NCI-H1417 treated with DMSO at 0.1 percent for 48 hours (cell line): Measurements from ENCODE around the gene TNNI3.

ENCODE experiments used
- DNase-seq: peaks from one replicate; lab custom pipeline; 2025; lab: John Stamatoyannopoulos, UW

Gene TNNI3

DNA sequence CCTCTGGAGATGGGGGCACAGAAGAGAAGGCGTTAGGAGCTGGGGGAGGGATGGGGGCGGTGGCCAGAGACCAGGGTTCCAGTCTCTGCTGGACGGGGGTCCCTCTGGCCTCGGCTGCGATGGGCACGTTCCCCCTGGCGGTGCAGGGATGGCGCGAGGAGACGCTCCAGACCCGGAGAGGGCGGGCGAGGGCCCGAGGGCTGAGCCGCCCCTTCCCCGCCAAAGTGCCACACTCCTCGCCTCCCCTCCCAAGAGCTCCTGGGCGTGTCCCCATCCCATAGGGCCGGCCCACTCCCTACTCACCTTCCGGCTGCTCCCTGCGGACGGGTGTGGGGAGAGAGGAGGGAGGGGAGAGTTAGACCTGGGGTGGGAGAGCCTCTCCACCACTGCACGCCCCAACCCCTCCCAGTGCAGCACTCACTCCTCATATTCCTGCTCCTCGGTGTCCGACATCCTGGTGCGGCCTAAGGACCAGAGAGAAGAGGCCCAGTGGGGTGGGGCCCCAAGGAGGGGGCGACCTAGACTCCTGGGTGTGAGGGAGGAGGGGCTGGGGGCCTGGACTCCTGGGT, 10.7 kb downstream of the TNNI3 start:
- DNase-seq: no peak

DNA sequence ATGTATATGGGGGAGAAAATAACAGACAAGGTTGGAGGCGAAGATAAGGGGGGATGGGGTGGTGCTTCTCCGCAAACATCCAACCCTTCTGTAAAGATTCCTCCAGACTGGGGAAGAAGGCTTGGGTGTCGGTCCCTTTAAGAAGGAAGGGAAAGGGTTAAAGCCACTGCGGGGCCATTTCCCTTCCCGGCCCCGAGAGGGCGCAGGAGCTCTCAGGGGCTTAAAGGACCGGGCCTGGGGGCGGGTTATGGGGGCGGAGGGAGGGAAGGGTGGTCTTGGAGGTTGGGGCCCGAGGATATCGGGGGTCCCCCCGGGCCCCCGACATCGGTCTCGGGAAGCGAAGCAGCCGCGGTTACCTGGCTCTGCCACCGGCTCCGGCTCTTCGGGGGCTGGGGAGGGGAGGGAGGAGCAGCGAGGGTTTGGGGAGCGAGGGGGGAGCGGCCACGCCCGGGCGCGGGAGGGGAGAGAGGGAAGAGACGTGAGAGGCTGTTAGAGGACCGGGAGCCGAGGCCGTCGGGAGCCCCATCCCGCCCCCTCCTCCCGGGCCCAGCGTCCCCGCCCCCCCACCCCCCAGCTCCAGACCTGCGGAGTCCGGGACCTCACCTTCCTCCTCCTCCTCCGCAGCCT, 11.3 kb downstream of the TNNI3 start:
- DNase-seq: no peak

DNA sequence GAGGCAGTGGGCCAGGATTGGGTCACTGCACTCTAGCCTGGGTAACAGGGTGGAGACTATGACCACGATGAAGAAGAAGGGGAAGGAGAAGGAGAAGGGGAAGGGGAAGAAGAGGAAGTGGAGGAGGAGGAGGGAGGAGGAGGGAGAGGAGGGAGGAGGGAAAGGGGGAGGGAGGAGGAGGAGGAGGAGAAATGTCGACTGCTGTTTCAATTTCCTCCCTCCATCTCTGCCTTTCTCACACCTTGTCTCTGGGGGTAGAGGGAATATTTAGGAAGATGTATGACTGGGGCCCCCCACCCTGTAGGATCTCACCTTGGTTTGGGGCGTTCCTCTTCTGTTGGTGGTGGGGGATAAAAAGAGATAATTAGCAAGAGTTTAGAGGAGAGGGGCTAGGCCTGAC, 12.3 kb downstream of the TNNI3 start:
- no peak for DNase-seq

DNA sequence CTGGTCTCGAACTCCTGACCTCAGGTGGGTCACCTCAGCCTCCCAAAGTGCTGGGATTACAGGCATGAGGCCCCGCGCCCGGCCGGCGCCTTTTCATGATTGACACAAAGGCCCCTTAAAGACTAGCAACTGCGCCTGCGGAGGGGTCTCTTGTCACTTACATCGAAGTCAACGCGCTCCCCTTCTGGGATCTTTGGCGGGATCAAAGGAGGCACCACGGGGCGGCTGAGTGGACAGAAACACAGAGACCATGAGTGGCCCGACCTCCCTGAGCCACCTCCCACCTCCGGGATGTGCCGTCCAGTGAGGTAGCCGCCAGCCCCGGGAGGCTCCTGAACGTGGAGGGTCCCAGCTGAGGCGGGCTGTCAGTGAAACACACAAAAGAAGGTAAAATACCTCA, 15.8 kb downstream of the TNNI3 start:
- DNase-seq: no peak

- no peak for DNase-seq
Observed at GRCh38 chr19:55137915-55138314, 19.6 kb downstream of the TNNI3 start.

DNA sequence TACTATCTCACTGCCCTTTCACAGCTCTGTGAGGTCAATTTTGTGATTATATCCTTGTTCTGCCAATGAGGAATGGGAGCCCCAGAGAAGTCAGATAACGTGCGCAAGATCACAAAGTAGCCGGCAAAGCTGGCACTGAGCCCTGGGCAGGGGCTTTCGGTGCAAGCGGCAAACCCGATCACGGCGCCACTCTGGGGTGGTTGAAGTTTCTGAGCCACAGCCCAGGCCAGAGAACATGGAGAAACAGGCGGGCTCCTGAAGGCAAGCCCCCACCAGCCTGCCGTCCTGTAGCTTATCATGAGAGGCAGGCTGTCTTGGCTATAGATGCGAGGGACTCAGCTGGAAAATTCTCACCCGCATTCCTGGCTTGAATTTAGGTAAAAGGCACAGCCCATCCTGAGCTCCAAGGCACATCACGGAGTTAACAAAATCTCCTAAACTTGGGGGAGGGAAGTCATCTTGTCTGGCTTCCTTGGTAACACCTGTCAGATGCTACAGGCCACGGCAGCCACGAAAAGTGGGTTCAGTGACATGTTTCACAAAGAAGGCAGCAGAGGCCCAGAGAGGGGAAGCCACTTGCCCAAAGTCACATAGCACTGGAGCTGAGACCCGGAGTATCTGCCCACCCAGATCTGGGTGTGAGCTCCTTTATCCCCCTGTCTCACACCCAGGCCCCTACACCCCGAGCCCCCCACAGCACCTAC, 21.0 kb downstream of the TNNI3 start:
- DNase-seq: no peak

DNA sequence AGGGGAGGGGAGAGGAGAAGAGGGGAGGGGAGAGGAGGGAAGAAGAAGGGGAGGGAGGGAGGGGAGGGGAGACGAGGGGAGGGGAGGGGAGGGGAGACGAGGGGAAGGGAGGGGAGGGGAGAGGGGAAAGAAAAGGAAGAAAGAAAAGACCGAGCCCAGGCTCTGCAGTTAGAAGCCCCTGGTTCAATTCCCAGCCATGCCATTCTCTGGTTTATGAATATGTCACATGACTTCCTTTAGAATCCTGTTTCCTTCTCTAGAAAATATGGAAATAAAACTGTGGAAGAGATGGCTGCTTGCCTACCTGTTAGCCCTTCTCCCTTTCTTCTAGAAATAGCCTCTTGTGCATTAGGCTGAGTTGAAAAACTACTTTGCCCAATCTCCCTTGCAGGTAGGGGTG, 22.8 kb downstream of the TNNI3 start:
- no peak for DNase-seq

DNA sequence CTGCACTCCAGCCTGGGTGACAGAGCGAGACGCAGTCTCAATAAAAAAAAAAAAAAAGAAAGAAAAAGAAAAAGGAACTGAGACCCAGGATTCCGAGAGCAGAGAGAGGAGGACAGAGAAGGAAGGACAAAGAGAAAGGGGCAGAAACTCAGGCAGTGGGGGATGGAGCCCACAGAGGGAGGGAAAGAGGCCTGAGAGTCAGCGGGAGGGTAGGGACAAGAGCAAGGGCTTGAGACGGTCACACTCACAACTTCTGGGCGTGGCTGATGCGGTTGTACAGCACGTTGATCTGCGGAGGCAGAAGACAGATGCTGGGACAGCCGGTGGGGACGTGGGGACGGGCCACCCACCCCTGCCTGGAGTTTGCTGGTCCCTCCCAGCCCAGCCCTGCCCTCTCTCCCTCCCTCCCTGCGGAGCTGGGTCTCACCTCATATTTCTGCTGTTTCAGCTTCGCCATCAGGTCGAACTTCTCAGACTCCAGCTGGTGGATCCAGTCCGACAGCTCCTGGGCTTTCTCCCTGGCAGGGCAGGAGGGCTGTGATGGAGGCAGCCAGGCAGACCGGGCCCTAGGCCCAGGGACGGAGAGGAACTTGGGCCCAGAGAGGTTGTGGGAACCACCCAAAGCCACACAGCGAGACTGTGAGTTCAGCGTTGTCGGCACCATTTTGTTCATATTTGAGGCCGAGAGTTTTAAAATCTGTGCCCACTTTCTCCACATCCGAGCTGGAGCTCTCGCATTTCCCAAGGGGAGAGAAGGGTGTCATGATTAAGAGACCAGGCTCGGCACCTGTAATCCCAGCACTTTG, 23.7 kb downstream of the TNNI3 start:
- DNase-seq: no peak

GRCh38 chr19:55132453-55133129, 24.9 kb downstream of the TNNI3 start:
- no peak for DNase-seq

- no peak for DNase-seq
Observed at GRCh38 chr19:55131421-55131820, 26.1 kb downstream of the TNNI3 start.

DNA sequence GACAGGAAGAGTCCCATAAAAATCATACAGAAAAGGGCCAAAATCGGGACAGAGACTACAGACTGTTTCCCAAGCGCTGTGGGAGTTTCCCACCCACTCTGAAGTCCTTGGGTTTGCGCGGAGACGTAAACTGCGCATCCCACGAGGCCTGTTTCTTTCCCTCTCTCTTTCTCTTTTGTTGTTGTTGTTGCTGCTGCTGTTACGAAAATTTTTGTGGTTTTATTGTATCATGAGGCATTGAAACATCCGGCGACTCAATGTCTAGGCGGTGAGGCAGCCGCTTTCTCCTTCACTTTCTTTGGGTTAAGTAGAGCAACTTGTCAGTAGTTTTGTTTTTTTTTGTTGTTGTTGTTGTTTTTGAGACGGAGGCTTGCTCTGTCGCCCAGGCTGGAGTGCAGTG, 38.5 kb downstream of the TNNI3 start:
- DNase-seq: no peak

GRCh38 chr19:55118401-55118991, 39.0 kb downstream of the TNNI3 start:
- no peak for DNase-seq

- peak; percentile 86 for DNase-seq
Observed at GRCh38 chr19:55117663-55118391, 39.7 kb downstream of the TNNI3 start.

DNA sequence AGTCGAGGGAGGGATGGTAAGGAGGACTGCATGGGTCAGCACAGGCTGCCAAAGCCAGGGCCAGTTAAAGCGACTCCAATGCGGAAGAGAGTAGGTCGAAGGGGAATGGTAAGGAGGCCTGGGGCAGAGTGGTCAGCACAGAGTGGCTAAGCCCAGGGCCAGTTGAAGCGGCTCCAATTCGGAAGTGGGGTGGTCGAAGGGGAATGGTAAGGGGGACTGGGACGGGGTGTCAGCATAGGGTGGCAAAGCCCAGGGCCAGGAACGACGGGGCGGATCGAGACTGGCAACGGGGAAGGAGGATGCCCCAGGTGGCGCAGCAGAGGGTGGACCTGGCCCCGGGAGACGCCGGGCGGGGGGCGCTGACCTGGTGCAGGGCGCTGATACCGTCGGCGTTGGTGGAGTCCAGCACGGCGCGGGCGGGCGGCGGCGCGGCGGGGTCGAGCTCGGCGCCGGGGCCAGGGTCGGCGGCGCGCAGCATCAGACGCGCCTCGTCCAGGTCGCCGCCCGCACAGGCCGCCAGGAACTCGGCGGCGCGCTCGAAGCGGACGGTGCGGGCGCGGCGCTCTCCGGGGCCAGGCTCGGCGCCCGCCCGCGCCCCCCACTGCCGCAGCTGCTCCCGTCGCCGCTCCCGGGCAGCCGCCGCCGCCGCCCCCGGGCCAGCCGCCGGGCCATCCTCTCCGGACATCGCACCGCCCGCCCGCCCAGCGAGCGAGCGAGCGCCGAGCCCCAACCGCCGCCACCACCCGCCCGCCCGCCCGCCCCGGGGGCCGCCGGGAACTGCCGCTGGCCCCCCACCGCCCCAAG, 40.5 kb downstream of the TNNI3 start, which contains the start of gene PPP1R12C:
TSS of gene PPP1R12C (minus strand) at position 779 of the 804 bp plus-strand sequence. CDS start at position 685, 94 bp downstream.
- no peak for DNase-seq

- DNase-seq: no peak
Observed at GRCh38 chr19:55116232-55116858, 41.2 kb downstream of the TNNI3 start.

GRCh38 chr19:55115446-55116065, 42.0 kb downstream of the TNNI3 start:
- DNase-seq: no peak

GRCh38 chr19:55114566-55115145, 42.9 kb downstream of the TNNI3 start:
- no peak for DNase-seq

- no peak for DNase-seq
Observed at GRCh38 chr19:55113570-55114039, 43.9 kb downstream of the TNNI3 start.
